ENCODE data around the gene CBLB. TPM values are rescaled to one million over a fixed set of nuclear protein-coding genes. Genes with fewer than 3 reads are reported as not detected.

The CBLB gene
- total RNA-seq, 1 experiment from 2014 or later: 8.6 TPM

DNA sequence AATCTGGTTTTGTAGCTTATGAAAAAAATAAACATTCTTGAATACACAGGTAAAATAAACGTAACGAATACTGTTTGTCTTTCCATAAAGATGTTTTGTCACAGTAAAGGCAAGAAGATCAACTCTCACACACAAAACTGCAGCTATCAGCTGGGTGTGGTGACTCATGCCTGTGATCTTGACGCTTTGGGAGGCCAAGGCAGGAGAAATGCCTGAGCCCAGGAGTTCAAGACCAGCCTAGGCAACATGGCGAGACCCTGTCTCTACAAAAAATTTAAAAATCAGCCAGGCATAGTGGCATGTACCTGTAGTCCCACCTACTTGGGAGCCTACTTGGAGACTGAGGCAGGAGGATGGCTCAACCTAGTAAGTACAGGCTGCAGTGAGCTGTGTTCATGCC lies 39.6 kb downstream of the CBLB start:
- intact Hi-C loops (cut with micrococcal nuclease; ENCODE audit: unreplicated experiment): no loop called here
- no peak overlapping the region for H3K4me3 ChIP-seq (ENCODE audit: low read depth in 2 of 2, low read length in 2 of 2)
- H3K9me3 ChIP-seq (ENCODE audit: control insufficient read depth, insufficient read depth, low read depth, low read length): no peaks in the 10 kb centered on the region
- TF ChIP-seq, protein P1, sequence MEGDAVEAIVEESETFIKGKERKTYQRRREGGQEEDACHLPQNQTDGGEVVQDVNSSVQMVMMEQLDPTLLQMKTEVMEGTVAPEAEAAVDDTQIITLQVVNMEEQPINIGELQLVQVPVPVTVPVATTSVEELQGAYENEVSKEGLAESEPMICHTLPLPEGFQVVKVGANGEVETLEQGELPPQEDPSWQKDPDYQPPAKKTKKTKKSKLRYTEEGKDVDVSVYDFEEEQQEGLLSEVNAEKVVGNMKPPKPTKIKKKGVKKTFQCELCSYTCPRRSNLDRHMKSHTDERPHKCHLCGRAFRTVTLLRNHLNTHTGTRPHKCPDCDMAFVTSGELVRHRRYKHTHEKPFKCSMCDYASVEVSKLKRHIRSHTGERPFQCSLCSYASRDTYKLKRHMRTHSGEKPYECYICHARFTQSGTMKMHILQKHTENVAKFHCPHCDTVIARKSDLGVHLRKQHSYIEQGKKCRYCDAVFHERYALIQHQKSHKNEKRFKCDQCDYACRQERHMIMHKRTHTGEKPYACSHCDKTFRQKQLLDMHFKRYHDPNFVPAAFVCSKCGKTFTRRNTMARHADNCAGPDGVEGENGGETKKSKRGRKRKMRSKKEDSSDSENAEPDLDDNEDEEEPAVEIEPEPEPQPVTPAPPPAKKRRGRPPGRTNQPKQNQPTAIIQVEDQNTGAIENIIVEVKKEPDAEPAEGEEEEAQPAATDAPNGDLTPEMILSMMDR (IDR thresholded peaks at IDR 0.05): no peak
- TF ChIP-seq, protein P2, sequence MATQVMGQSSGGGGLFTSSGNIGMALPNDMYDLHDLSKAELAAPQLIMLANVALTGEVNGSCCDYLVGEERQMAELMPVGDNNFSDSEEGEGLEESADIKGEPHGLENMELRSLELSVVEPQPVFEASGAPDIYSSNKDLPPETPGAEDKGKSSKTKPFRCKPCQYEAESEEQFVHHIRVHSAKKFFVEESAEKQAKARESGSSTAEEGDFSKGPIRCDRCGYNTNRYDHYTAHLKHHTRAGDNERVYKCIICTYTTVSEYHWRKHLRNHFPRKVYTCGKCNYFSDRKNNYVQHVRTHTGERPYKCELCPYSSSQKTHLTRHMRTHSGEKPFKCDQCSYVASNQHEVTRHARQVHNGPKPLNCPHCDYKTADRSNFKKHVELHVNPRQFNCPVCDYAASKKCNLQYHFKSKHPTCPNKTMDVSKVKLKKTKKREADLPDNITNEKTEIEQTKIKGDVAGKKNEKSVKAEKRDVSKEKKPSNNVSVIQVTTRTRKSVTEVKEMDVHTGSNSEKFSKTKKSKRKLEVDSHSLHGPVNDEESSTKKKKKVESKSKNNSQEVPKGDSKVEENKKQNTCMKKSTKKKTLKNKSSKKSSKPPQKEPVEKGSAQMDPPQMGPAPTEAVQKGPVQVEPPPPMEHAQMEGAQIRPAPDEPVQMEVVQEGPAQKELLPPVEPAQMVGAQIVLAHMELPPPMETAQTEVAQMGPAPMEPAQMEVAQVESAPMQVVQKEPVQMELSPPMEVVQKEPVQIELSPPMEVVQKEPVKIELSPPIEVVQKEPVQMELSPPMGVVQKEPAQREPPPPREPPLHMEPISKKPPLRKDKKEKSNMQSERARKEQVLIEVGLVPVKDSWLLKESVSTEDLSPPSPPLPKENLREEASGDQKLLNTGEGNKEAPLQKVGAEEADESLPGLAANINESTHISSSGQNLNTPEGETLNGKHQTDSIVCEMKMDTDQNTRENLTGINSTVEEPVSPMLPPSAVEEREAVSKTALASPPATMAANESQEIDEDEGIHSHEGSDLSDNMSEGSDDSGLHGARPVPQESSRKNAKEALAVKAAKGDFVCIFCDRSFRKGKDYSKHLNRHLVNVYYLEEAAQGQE (IDR thresholded peaks at IDR 0.05; ENCODE audit: insufficient read depth in 1 of 2, low read depth in 2 of 2, low read length in 1 of 2): no peak
- TF ChIP-seq POLR2AphosphoS5 (IDR thresholded peaks at IDR 0.05; ENCODE audit: low read depth, low read length) (no peak), SIN3A (IDR thresholded peaks at IDR 0.05; ENCODE audit: borderline replicate concordance, insufficient read depth, low read depth, low read length) (no peak), TCF7L2 (IDR thresholded peaks at IDR 0.05; ENCODE audit: low read depth, low read length) (no peak)
- CTCF ChIA-PET: interaction anchor here (0.6 kb wide), 1 partner anchor 8 kb away, joined by 3 read pairs; no protein-coding TSS in a partner anchor
- no peaks in the 10 kb centered on the region for H3K36me3 ChIP-seq (ENCODE audit: control insufficient read depth, insufficient read depth, low read length)
- DNase-seq (ENCODE audit: low read depth, low spot score): no peak
- POLR2A ChIA-PET: interaction anchor here (0.6 kb wide), 1 partner anchor 477 kb away, joined by 3 read pairs; no protein-coding TSS in a partner anchor
- no peak for ATAC-seq
- no TSS peak for BruUV-seq (replicated peaks)
- H3K27ac ChIP-seq (ENCODE audit: low read length): no peak overlapping the region
- H3K4me1 ChIP-seq (ENCODE audit: control insufficient read depth, insufficient read depth, low read length): no peaks in the 10 kb centered on the region
- in situ Hi-C loops (cut with HindIII; ENCODE audit: low pct_unique_long_range_greater_than_20kb, low sequenced_read_pairs): no loop called here
- no peaks in the 10 kb centered on the region for H3K27me3 ChIP-seq (ENCODE audit: control insufficient read depth, insufficient read depth, low read length)

DNA sequence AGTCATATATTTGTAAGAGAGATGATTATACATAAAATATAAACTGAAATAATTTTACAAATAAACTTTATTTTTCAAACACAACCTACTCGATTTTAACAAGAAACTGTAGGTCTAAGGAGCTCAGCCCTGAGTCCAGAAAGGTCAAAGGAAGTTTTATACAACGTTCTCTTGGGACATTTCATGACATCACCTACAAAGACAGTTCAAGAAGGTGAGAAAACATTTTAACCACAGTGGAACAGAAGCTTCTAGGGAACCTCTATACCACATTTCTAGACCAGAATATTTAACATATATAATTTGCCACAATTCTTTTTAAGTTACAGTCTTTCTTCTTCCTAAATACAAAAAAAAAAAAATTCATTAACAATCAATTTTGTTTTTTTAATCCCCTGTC lies 40.1 kb downstream of the CBLB start:
- in situ Hi-C loops (cut with HindIII; ENCODE audit: low pct_unique_long_range_greater_than_20kb, low sequenced_read_pairs): no loop called here
- no TSS peak for BruUV-seq (replicated peaks)

More for the DNA sequence above, 40.1 kb downstream of the CBLB start:
- TF ChIP-seq POLR2AphosphoS5 (IDR thresholded peaks at IDR 0.05; ENCODE audit: low read depth, low read length) (no peak), TCF7L2 (IDR thresholded peaks at IDR 0.05; ENCODE audit: low read depth, low read length) (no peak), SIN3A (IDR thresholded peaks at IDR 0.05; ENCODE audit: borderline replicate concordance, insufficient read depth, low read depth, low read length) (no peak)
- TF ChIP-seq, protein P1 (IDR thresholded peaks at IDR 0.05): no peak
- TF ChIP-seq, protein P2 (IDR thresholded peaks at IDR 0.05; ENCODE audit: insufficient read depth in 1 of 2, low read depth in 2 of 2, low read length in 1 of 2): no peak
- intact Hi-C loops (cut with micrococcal nuclease; ENCODE audit: unreplicated experiment): no loop called here
- Histone ChIP-seq H3K27ac (ENCODE audit: low read length) (no peak overlapping the region), H3K9me3 (ENCODE audit: control insufficient read depth, insufficient read depth, low read depth, low read length) (no peaks in the 10 kb centered on the region), H3K27me3 (ENCODE audit: control insufficient read depth, insufficient read depth, low read length) (no peaks in the 10 kb centered on the region), H3K36me3 (ENCODE audit: control insufficient read depth, insufficient read depth, low read length) (no peaks in the 10 kb centered on the region), H3K4me1 (ENCODE audit: control insufficient read depth, insufficient read depth, low read length) (no peaks in the 10 kb centered on the region), H3K4me3 (ENCODE audit: low read depth in 2 of 2, low read length in 2 of 2) (no peak overlapping the region)
- ATAC-seq (no peak), DNase-seq (ENCODE audit: low read depth, low spot score) (no peak)
- POLR2A ChIA-PET: interaction anchor here (0.6 kb wide), 1 partner anchor 477 kb away, joined by 3 read pairs; no protein-coding TSS in a partner anchor
- CTCF ChIA-PET: interaction anchor here (0.6 kb wide), 1 partner anchor 9 kb away, joined by 3 read pairs; no protein-coding TSS in a partner anchor
